Omental fat pad (tissue), 4 donors: ENCODE measurements around the gene AHNAK2. TPM values are rescaled to one million over a fixed set of nuclear protein-coding genes. Genes with fewer than 3 reads are reported as not detected.

Source experiments
- ATAC-seq: fragments of 150-250 bp; one replicate; pipeline ENCODE4 v1.9.1; 2016; ENCODE audit warnings: mild to moderate bottlenecking, moderate library complexity; ENCODE audit not compliant: low FRiP score
- DNase-seq: peaks from one replicate; pipeline ENCODE4 v3.0.0-alpha.2; 2019; ENCODE audit warnings: low spot score
- total RNA-seq, 4 donors: library from RNA; depleted of rRNA; stranded (reverse); fragments of >200 nt; gene quantifications; one replicate each; pipeline ENCODE4 v1.1.0, GENCODE V29; 2016
- TF ChIP-seq, protein P1 (sequence below), 3 donors: fragments of 450-650 bp; IDR thresholded peaks; one replicate each; pipeline ENCODE4 v1.5.1; 2016 to 2017; ENCODE audit warnings: antibody characterized with exemption in 3 of 3, mild to moderate bottlenecking in 3 of 3, moderate library complexity in 2 of 3

The AHNAK2 gene
- total RNA-seq, 4 donors from 2014 or later: 18.6 to 44.5 (median 34.2) TPM

- no peak for ATAC-seq
- TF ChIP-seq, protein P1, sequence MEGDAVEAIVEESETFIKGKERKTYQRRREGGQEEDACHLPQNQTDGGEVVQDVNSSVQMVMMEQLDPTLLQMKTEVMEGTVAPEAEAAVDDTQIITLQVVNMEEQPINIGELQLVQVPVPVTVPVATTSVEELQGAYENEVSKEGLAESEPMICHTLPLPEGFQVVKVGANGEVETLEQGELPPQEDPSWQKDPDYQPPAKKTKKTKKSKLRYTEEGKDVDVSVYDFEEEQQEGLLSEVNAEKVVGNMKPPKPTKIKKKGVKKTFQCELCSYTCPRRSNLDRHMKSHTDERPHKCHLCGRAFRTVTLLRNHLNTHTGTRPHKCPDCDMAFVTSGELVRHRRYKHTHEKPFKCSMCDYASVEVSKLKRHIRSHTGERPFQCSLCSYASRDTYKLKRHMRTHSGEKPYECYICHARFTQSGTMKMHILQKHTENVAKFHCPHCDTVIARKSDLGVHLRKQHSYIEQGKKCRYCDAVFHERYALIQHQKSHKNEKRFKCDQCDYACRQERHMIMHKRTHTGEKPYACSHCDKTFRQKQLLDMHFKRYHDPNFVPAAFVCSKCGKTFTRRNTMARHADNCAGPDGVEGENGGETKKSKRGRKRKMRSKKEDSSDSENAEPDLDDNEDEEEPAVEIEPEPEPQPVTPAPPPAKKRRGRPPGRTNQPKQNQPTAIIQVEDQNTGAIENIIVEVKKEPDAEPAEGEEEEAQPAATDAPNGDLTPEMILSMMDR (IDR thresholded peaks at IDR 0.05): no peak
- no peak for DNase-seq
These were observed 33.3 kb upstream of the AHNAK2 start for GRCh38 chr14:105011312-105011990.

GRCh38 chr14:105010891-105011291 lies 32.7 kb upstream of the AHNAK2 start:
- peak; percentile 47 for ATAC-seq
- DNase-seq: no peak
- TF ChIP-seq, protein P1 (IDR thresholded peaks at IDR 0.05): no peak

DNA sequence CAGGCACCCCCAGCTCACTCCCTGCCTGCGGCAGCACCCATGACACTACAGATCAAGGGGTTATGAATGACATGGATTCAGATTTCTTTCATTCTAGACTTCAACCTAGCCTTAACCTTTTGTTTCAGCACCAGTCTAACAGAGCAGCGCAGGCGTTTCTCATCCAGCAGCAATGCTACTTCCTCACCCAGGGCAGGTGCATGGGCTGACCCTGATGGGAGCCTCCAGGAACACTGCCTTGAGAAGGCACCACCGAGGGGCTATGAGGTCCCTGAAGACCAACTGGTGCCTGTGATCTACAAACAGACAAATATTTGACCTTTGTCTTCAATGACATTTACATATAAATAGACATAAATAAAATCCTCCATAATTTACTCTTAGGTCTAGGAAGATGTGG lies 31.9 kb upstream of the AHNAK2 start:
- DNase-seq: no peak
- no peak for ATAC-seq
- TF ChIP-seq, protein P1 (IDR thresholded peaks at IDR 0.05): no peak

GRCh38 chr14:105007593-105008264 lies 29.6 kb upstream of the AHNAK2 start:
- DNase-seq: no peak
- TF ChIP-seq, protein P1 (IDR thresholded peaks at IDR 0.05): no peak
- no peak for ATAC-seq

DNA sequence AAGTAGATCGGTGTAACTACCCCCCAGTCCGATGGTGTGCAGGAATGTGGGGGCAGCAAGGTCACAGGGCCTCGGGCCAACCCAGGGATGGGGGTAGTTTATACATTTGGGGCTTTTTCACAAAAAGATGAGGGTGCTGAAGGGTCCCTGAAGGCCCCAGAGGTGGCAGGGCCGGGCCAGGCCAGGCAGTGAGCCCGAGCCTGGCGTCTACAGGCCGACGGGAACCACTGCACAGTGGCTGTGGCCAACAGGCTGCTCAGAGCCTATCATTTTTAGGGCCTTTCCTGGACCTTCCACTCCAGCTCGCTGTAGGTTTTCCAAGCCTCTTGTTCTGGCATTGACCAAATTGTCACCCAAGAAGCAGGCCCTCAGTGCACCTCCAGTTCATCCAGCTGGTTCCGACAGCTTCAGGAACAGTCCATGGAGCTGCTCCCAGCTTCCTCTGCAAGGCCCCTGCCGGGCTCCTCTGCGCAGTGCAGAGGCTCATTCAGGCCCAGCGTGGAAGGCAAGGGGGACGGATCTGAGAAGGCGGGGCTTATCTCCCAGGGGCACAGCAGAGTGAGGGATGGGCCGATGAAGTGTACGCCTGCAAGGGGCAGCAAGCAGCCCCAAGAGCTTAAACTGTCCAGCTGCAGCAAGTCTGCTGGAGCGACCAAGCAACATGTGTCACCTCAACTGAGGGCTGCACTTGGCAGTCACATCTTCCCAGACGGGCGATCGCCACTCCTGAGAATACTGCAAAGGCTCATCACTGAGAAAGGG lies 28.8 kb upstream of the AHNAK2 start:
- TF ChIP-seq, protein P1 (IDR thresholded peaks at IDR 0.05): no peak
- ATAC-seq (no peak), DNase-seq (no peak)

GRCh38 chr14:105005929-105006830 lies 28.0 kb upstream of the AHNAK2 start:
- DNase-seq: no peak
- no peak for ATAC-seq
- TF ChIP-seq, protein P1 (IDR thresholded peaks at IDR 0.05): no peak
